AG08396 (cell line): Measurements from ENCODE around the gene GATAD2A.
A peak's percentile ranks its signal among the peaks of the same experiment; 100 is the strongest.

Experiments used
- DNase-seq: peaks from one replicate; pipeline ENCODE4 v3.0.0; 2012; ENCODE audit warnings: low spot score, mixed read lengths

Gene GATAD2A

GRCh38 chr19:19505669-19506326 lies 100.3 kb downstream of the GATAD2A start:
- no peak for DNase-seq

DNA sequence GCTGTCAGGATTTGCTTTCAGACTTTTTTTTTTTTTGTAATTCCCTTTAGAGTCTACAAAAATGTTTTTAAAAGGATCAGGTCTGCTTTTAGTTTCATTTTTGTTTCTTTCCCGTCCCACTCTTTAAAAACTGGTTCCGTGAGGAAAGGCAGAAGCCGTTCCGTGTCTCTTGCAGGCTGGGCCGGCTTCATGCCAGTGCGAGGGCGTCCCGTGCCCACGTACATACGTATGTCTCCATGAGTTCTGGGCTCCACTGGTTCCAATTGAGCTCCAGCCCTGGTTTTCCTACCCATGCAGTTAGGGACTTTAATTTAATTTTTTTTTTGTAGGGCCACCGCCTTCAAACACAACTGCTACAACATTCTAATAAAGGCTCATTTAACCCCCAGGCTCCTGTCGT lies 101.1 kb downstream of the GATAD2A start:
- DNase-seq = no peak

DNA sequence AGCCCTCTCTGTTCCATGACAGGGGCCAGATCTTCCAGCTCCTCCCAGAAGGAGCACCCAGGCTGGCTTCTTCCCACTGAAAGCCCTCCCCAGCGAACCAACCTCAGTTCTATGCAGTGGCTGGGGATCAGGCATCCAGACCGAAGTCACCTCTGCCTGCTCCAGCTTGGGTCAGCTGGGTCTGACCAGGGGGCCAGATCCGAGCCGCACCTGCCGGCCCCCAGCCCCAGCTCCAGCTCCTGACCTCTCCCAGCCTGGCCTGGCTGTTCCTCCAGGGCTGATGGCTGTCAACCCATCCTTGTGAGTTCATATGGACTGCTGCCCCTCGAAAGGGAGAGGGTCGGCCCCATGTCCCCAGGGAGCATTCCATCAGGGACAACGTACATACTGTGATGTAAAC lies 101.9 kb downstream of the GATAD2A start:
- no peak for DNase-seq

- DNase-seq = no peak
Observed at GRCh38 chr19:19508217-19508616, 102.7 kb downstream of the GATAD2A start.

GRCh38 chr19:19510432-19510831 lies 105.0 kb downstream of the GATAD2A start:
- peak; percentile 49 for DNase-seq

DNA sequence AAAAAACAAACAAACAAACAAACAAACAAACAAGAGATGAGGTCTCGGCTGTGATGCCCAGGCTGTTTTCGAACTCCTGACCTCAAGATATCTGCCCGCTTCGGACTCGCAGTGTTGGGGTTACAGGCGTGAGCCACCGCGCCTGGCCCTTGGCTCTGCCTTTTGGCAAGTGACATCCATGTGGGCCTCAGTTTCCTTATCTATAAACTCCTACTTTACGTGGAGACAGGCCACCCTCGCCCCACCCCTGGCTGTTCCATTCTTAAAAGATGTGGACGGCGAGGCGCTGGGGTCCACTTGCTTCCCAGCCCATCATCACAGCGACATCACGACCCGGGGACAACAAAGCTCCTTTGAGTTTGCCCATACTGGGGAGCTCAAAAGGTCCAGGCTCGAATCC lies 108.2 kb downstream of the GATAD2A start:
- no peak for DNase-seq

GRCh38 chr19:19514215-19514657 lies 108.8 kb downstream of the GATAD2A start:
- no peak for DNase-seq

- no peak for DNase-seq
Observed at GRCh38 chr19:19514881-19515641, 109.6 kb downstream of the GATAD2A start, which contains the start of gene TSSK6. Gene TSSK6, minus strand, starts transcription at chr19:19515548. Its CDS starts 121 bp downstream, at chr19:19515427.

GRCh38 chr19:19515642-19516519 lies 110.4 kb downstream of the GATAD2A start, which contains the start of gene NDUFA13:
Gene NDUFA13, plus strand, starts transcription at chr19:19516225. Its CDS starts 14 bp downstream, at chr19:19516239.
- DNase-seq = peak; percentile 95

- DNase-seq = no peak
Observed at GRCh38 chr19:19517235-19517619, 111.8 kb downstream of the GATAD2A start.

GRCh38 chr19:19520989-19521388 lies 115.5 kb downstream of the GATAD2A start:
- no peak for DNase-seq

DNA sequence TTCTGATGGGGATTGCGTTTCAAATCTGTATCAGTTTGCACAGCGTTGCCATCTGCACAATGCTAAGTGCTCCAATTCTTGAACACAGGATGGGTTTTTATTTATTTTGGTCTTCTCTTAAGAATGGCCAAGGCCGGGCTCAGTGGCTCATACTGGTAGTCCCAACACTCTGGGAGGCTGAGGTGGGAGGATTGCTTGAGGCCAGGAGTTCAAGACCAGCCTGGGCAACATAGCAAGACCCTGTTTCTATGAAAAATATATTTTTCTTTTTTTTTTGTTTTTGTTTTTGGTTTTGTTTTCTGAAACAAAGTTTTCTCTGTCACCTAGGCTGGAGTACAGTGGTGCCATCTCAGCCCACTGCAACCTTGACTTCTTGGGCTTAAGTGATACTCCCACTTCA lies 117.7 kb downstream of the GATAD2A start:
- DNase-seq = no peak

- DNase-seq = no peak
Observed at GRCh38 chr19:19524053-19524452, 118.6 kb downstream of the GATAD2A start.

GRCh38 chr19:19525611-19526380 lies 120.3 kb downstream of the GATAD2A start:
- DNase-seq = no peak

- no peak for DNase-seq
Observed at GRCh38 chr19:19526581-19527370, 121.3 kb downstream of the GATAD2A start.

DNA sequence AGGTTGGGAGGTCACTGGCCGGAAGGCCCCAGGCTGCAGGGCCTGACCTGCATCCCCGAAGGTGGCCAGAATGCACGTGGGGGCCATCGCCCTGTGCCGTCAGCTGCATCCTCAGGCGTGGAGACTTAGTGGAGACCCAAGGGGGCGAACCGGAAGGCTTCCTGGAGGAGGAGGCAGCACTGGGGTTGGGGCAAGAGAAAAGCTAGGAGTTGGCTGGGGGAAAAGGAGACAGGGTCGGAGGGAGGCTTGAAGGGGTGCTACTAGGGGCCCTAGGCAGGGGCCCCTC lies 121.8 kb downstream of the GATAD2A start:
- DNase-seq = no peak

DNA sequence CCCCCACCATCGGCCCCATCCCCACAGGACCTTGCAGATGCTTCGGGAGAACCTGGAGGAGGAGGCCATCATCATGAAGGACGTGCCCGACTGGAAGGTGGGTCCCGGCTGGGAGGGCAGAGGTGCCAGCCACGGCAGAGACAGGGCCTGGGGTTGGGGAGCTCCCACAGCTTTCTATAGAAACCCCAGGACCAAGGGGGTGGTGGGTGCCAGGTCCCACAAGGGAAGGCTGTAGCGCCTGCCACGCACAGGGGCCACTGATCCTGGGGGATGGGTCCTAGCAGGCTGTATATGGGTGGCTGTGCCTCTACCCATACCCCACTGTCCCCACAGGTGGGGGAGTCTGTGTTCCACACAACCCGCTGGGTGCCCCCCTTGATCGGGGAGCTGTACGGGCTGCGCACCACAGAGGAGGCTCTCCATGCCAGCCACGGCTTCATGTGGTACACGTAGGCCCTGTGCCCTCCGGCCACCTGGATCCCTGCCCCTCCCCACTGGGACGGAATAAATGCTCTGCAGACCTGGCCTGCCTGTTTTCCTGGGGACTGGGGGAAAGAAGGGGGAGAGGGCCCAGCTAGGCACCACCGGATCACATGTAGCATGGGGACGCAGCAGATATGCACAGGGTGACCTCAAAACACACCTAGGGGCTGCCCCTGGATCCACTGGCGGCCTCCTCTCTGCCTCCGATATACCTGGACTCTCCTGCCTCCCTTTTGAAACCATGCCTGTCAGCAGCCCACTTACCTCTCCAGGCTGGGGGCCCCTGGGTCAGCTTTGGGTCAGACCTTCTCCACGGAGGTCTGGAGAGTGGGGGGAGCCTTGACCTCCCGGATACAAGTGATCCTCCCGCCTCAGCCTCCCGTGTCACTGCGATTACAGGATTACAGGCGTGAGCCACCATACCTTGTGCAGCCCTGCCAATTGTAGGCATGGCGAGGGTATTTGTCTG lies 122.5 kb downstream of the GATAD2A start:
- no peak for DNase-seq

DNA sequence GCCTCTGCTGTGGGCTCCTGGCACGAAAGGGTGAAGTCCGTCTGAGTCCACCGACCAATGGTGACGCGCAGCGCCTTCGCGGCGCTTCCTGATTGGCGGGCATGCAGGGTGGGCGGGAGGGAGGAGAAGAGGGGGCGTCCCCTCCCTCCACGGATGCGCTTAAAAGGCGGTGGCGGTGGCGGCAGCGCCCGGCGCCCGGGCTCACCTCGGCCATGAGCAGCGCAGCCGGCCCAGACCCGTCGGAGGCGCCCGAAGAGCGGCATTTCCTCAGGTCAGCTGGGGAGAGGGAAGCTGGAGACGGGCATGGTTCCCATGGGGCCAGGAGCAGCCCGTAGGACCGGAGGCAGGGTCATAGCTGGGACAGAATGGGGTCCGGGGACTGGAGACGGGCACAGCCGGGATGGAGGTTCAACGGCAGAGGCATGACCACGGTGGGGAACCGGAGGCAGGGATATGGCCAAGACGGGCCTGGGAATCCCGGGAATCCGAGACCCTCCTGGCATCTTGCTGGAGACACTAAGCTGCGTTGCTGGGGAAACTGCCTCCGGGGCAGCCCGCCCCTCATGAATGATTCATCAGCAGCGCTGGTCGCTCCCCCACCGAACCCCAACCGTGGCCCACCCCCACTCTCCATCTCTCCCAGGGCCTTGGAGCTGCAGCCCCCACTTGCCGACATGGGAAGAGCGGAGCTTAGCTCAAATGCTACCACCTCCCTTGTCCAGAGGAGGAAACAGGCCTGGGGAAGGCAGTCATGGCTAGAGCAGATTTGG lies 123.4 kb downstream of the GATAD2A start, which contains the start of gene YJEFN3:
TSS of gene YJEFN3 (plus strand) at position 191 of the 770 bp plus-strand sequence. CDS start at position 213, 22 bp downstream.
- no peak for DNase-seq
